Neural cell (in vitro differentiated cells): Measurements from ENCODE around the gene OTOP2.

Experiments used
- EZH2 ChIP-seq: fragments of 200-600, 300-800 bp; shearing (Covaris generic), sonication (generic); IDR thresholded peaks from 2 replicates; pipeline ENCODE4 v1.6.1; 2014; ENCODE audit warnings: antibody characterized with exemption, low read length, borderline replicate concordance, mild to moderate bottlenecking; ENCODE audit not compliant: insufficient read depth, poor library complexity, severe bottlenecking
- MXI1 ChIP-seq: fragments of 450-650 bp; conservative IDR thresholded peaks from 2 replicates; pipeline ENCODE4 v1.6.1; 2014; ENCODE audit warnings: antibody characterized with exemption, mild to moderate bottlenecking; ENCODE audit not compliant: poor library complexity, severe bottlenecking
- POLR2AphosphoS5 ChIP-seq: IDR thresholded peaks from 2 replicates; pipeline ENCODE4 v1.6.1; 2012
- REST ChIP-seq: IDR thresholded peaks from 2 replicates; pipeline ENCODE4 v1.6.1; 2012; ENCODE audit warnings: borderline replicate concordance
- TAF1 ChIP-seq: IDR thresholded peaks from 2 replicates; pipeline ENCODE4 v1.6.1; 2012; ENCODE audit warnings: low read depth
- TF ChIP-seq, protein P1 (sequence below): fragments of 450-650 bp; IDR thresholded peaks from 2 replicates; pipeline ENCODE4 v1.5.1; 2014; ENCODE audit warnings: antibody characterized with exemption, mild to moderate bottlenecking, moderate library complexity; ENCODE audit not compliant: poor library complexity, severe bottlenecking

GRCh38 chr17:74874615-74875037, 49.4 kb upstream of the OTOP2 start:
- TF ChIP-seq, protein P1, sequence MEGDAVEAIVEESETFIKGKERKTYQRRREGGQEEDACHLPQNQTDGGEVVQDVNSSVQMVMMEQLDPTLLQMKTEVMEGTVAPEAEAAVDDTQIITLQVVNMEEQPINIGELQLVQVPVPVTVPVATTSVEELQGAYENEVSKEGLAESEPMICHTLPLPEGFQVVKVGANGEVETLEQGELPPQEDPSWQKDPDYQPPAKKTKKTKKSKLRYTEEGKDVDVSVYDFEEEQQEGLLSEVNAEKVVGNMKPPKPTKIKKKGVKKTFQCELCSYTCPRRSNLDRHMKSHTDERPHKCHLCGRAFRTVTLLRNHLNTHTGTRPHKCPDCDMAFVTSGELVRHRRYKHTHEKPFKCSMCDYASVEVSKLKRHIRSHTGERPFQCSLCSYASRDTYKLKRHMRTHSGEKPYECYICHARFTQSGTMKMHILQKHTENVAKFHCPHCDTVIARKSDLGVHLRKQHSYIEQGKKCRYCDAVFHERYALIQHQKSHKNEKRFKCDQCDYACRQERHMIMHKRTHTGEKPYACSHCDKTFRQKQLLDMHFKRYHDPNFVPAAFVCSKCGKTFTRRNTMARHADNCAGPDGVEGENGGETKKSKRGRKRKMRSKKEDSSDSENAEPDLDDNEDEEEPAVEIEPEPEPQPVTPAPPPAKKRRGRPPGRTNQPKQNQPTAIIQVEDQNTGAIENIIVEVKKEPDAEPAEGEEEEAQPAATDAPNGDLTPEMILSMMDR = no peak
- TF ChIP-seq REST = no peak
- no peak for TF ChIP-seq TAF1
- no peak for TF ChIP-seq POLR2AphosphoS5
- TF ChIP-seq MXI1 = no peak
- no peak for TF ChIP-seq EZH2
